Astrocyte (in vitro differentiated cells and primary cell): ENCODE data around the gene LIMK1. TPM values are rescaled to one million over a fixed set of nuclear protein-coding genes. Genes with fewer than 3 reads are reported as not detected.

Experiments
- DNase-seq: peaks from one replicate; pipeline ENCODE4 v3.0.0-alpha.2; 2010; ENCODE audit warnings: low read depth
- FAIRE-seq: peaks from 2 replicates; lab custom pipeline; 2011; peaks lifted over from hg19 to GRCh38; lab: Jason Lieb, UNC
- H2AFZ ChIP-seq: 2 replicates; pipeline ENCODE4 v1.6.0; 2012; ENCODE audit warnings: low read depth, low read length, inconsistent platforms
- H3K27ac ChIP-seq: 2 replicates; pipeline ENCODE4 v1.5.1; 2011; ENCODE audit warnings: low read depth, low read length, inconsistent platforms
- H3K27me3 ChIP-seq: 2 replicates; pipeline ENCODE4 v1.6.0; 2011; ENCODE audit warnings: low read length, inconsistent platforms; ENCODE audit not compliant: insufficient read depth
- H3K36me3 ChIP-seq: 2 replicates; pipeline ENCODE4 v1.5.1; 2011; ENCODE audit warnings: low read length, inconsistent platforms; ENCODE audit not compliant: insufficient read depth
- H3K4me1 ChIP-seq: 2 replicates; pipeline ENCODE4 v1.5.1; 2011; ENCODE audit warnings: low read length, inconsistent platforms; ENCODE audit not compliant: insufficient read depth
- H3K4me2 ChIP-seq: 2 replicates; pipeline ENCODE4 v1.6.0; 2012; ENCODE audit warnings: low read length, inconsistent platforms
- H3K4me3 ChIP-seq: 2 replicates; pipeline ENCODE4 v1.5.1; 2011; ENCODE audit warnings: low read depth, mild to moderate bottlenecking, low read length, inconsistent platforms; ENCODE audit not compliant: insufficient read depth
- H3K79me2 ChIP-seq: 2 replicates; pipeline ENCODE4 v1.6.0; 2012; ENCODE audit warnings: mild to moderate bottlenecking, low read length, inconsistent platforms; ENCODE audit not compliant: insufficient read depth
- H3K9ac ChIP-seq: 2 replicates; pipeline ENCODE4 v1.6.0; 2012; ENCODE audit warnings: mild to moderate bottlenecking, low read length, inconsistent platforms
- H3K9me3 ChIP-seq: 2 replicates; pipeline ENCODE4 v1.5.1; 2012; ENCODE audit warnings: low read depth, mild to moderate bottlenecking, low read length, inconsistent platforms; ENCODE audit not compliant: insufficient read depth
- H4K20me1 ChIP-seq: 2 replicates; pipeline ENCODE4 v1.6.0; 2012; ENCODE audit warnings: low read length, inconsistent platforms; ENCODE audit not compliant: insufficient read depth
- H3K27ac Mint-ChIP-seq: one replicate; pipeline ENCODE4 v1.8.0; 2021; ENCODE audit warnings: mild to moderate bottlenecking, mixed read lengths; ENCODE audit not compliant: unreplicated experiment
- H3K27me3 Mint-ChIP-seq: one replicate; pipeline ENCODE4 v1.8.0; 2021; ENCODE audit warnings: low read depth, mixed read lengths; ENCODE audit not compliant: unreplicated experiment
- H3K36me3 Mint-ChIP-seq: one replicate; pipeline ENCODE4 v1.8.0; 2021; ENCODE audit warnings: low read depth, mixed read lengths; ENCODE audit not compliant: unreplicated experiment
- H3K4me1 Mint-ChIP-seq: one replicate; pipeline ENCODE4 v1.8.0; 2021; ENCODE audit warnings: low read depth, mixed read lengths; ENCODE audit not compliant: unreplicated experiment
- H3K4me3 Mint-ChIP-seq: one replicate; pipeline ENCODE4 v1.8.0; 2021; ENCODE audit warnings: mild to moderate bottlenecking, moderate library complexity, mixed read lengths; ENCODE audit not compliant: unreplicated experiment
- H3K9me3 Mint-ChIP-seq: one replicate; pipeline ENCODE4 v1.8.0; 2021; ENCODE audit warnings: mild to moderate bottlenecking, mixed read lengths; ENCODE audit not compliant: unreplicated experiment
- EZH2 ChIP-seq: IDR thresholded peaks from 2 replicates; pipeline ENCODE4 v1.6.1; 2012; ENCODE audit warnings: mild to moderate bottlenecking, low read length, inconsistent platforms; ENCODE audit not compliant: insufficient read depth
- total RNA-seq: library from RNA; stranded (reverse); gene quantifications from 2 replicates; pipeline ENCODE4 v1.2.1, GENCODE V29; 2021
- TF ChIP-seq, protein P1 (sequence below): IDR thresholded peaks from 2 replicates; pipeline ENCODE4 v1.5.1; 2011; ENCODE audit warnings: low read depth, mild to moderate bottlenecking, inconsistent platforms, low read length, moderate library complexity; ENCODE audit not compliant: insufficient read depth

LIMK1 gene
- total RNA-seq, 1 donor from 2014 or later = 67.8 TPM

DNA sequence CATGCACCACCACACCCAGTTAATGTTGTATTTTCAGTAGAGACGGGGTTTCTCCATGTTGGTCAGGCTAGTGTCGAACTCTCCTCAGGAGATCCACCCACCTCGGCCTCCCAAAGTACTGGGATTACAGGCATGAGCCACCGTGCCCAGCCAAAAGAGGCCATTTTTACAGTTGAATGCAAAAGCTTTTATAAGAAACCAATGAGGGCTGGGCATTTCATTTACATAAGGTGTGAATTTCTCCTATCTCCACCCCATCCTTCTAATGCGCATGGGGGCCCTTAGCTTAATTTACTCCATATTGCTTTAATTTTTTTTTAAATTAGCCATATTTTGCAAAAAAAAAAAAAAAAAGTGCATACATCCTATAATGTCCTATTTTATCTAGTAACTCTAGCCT, 65.5 kb downstream of the LIMK1 start:
- Histone ChIP-seq H3K36me3 (no peaks in the 10 kb centered on the region), H3K79me2 (no peaks in the 10 kb centered on the region), H3K4me3 (no peak overlapping the region), H3K4me1 (no peaks in the 10 kb centered on the region), H3K9me3 (no peaks in the 10 kb centered on the region), H3K4me2 (no peak overlapping the region), H4K20me1 (no peaks in the 10 kb centered on the region), H3K9ac (no peak overlapping the region), H3K27ac (no peak overlapping the region), H3K27me3 (no peaks in the 10 kb centered on the region), H2AFZ (no peak overlapping the region)
- Mint-ChIP-seq H3K4me3 (no peak overlapping the region), H3K27ac (no peak overlapping the region), H3K4me1 (no peaks in the 10 kb centered on the region), H3K36me3 (no peaks in the 10 kb centered on the region), H3K27me3 (peaks cover 2% of the 10 kb centered on the region), H3K9me3 (no peaks in the 10 kb centered on the region)
- TF ChIP-seq EZH2 = no peak
- TF ChIP-seq, protein P1, sequence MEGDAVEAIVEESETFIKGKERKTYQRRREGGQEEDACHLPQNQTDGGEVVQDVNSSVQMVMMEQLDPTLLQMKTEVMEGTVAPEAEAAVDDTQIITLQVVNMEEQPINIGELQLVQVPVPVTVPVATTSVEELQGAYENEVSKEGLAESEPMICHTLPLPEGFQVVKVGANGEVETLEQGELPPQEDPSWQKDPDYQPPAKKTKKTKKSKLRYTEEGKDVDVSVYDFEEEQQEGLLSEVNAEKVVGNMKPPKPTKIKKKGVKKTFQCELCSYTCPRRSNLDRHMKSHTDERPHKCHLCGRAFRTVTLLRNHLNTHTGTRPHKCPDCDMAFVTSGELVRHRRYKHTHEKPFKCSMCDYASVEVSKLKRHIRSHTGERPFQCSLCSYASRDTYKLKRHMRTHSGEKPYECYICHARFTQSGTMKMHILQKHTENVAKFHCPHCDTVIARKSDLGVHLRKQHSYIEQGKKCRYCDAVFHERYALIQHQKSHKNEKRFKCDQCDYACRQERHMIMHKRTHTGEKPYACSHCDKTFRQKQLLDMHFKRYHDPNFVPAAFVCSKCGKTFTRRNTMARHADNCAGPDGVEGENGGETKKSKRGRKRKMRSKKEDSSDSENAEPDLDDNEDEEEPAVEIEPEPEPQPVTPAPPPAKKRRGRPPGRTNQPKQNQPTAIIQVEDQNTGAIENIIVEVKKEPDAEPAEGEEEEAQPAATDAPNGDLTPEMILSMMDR = no peak
- DNase-seq = no peak
- no peak for FAIRE-seq

DNA sequence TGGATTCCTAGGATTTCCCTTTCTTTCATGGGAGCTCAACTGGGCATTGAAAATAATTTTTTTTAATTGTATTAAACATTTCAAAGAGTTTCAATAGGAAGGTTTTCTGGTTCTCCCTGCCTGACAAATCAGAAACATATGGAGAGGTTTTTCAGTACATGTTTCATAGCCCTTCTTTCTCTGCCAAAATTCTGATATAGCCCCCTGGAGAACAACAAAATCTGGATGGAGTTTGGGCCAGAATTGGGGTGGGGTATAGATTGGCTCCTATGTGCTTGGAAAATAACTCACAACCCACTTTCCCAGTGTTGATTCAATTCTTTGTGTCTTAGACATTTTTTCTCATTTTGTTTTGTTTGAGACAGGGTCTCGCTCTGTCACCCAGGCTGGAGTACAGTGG, 66.0 kb downstream of the LIMK1 start:
- Histone ChIP-seq H2AFZ (no peak overlapping the region), H3K9ac (no peak overlapping the region), H3K79me2 (no peaks in the 10 kb centered on the region), H3K4me1 (no peaks in the 10 kb centered on the region), H3K4me2 (no peak overlapping the region), H3K9me3 (no peaks in the 10 kb centered on the region), H3K27ac (no peak overlapping the region), H4K20me1 (no peaks in the 10 kb centered on the region), H3K27me3 (no peaks in the 10 kb centered on the region), H3K4me3 (no peak overlapping the region), H3K36me3 (no peaks in the 10 kb centered on the region)
- Mint-ChIP-seq H3K4me3 (no peak overlapping the region), H3K4me1 (no peaks in the 10 kb centered on the region), H3K27ac (no peak overlapping the region), H3K27me3 (peaks cover 2% of the 10 kb centered on the region), H3K9me3 (no peaks in the 10 kb centered on the region), H3K36me3 (no peaks in the 10 kb centered on the region)
- TF ChIP-seq, protein P1 = no peak
- no peak for TF ChIP-seq EZH2
- FAIRE-seq (no peak), DNase-seq (no peak)

DNA sequence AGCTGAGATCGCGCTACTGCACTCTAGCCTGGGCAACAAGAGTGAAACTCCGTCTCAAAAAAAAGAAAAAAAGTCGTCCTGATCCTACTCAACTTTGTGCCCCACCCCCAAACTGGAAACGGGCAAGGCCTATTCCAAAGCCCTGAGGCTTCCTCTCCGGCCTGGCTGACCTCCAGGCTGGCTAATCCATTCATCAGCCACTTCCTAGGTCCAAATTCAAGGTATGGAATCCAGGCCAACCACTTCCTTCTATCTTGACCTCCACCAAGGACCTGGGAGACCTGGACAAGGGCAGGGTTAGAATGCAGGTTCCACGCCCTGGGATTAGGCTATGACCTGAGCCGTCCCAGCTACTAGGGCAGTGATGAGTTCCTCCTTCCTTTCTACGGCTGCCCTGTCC, 70.1 kb downstream of the LIMK1 start:
- Histone ChIP-seq H3K27ac (no peak overlapping the region), H3K4me1 (no peaks in the 10 kb centered on the region), H3K9ac (no peak overlapping the region), H3K4me2 (no peak overlapping the region), H3K79me2 (no peaks in the 10 kb centered on the region), H3K9me3 (no peaks in the 10 kb centered on the region), H4K20me1 (no peaks in the 10 kb centered on the region), H3K36me3 (no peaks in the 10 kb centered on the region), H2AFZ (no peak overlapping the region), H3K4me3 (no peak overlapping the region), H3K27me3 (no peaks in the 10 kb centered on the region)
- H3K9me3 Mint-ChIP-seq = peaks cover 2% of the 10 kb centered on the region
- H3K4me1 Mint-ChIP-seq = no peaks in the 10 kb centered on the region
- DNase-seq = no peak
- H3K27me3 Mint-ChIP-seq = no peaks in the 10 kb centered on the region
- TF ChIP-seq EZH2 = no peak
- TF ChIP-seq, protein P1 = no peak
- H3K4me3 Mint-ChIP-seq = no peak overlapping the region
- no peaks in the 10 kb centered on the region for H3K36me3 Mint-ChIP-seq
- no peak overlapping the region for H3K27ac Mint-ChIP-seq
- no peak for FAIRE-seq
